Fibroblast of the aortic adventitia (primary cell): Measurements from ENCODE around the gene FAM25A. TPM values are rescaled to one million over a fixed set of nuclear protein-coding genes. Genes with fewer than 3 reads are reported as not detected.
A peak's percentile ranks its signal among the peaks of the same experiment; 100 is the strongest.

ENCODE experiments used
- DNase-seq: peaks from one replicate; pipeline ENCODE4 v3.0.0-alpha.2; 2010; ENCODE audit warnings: low read depth
- H3K4me3 ChIP-seq: 2 replicates; pipeline ENCODE4 v1.5.1; 2011; ENCODE audit warnings: low read depth, mild to moderate bottlenecking, control low read depth, low read length, moderate library complexity
- CTCF ChIP-seq: IDR thresholded peaks from 2 replicates; pipeline ENCODE4 v1.5.1; 2011; ENCODE audit warnings: mild to moderate bottlenecking, low read length, control low read depth, inconsistent platforms; ENCODE audit not compliant: insufficient read depth
- total RNA-seq: library from RNA; depleted of rRNA; stranded (reverse); fragments of >200 nt; gene quantifications from 2 replicates; pipeline ENCODE4 v1.2.3, GENCODE V29; 2012; ENCODE audit warnings: low replicate concordance

The FAM25A gene
- total RNA-seq, 1 donor, result not detected

GRCh38 chr10:87053577-87054181, 33.6 kb downstream of the FAM25A start:
- no peak for DNase-seq
- TF ChIP-seq CTCF, result no peak
- no peak overlapping the region for H3K4me3 ChIP-seq

- peak; percentile 64 for DNase-seq
- no peak overlapping the region for H3K4me3 ChIP-seq
- TF ChIP-seq CTCF, result peak; percentile 51
These were observed 34.5 kb downstream of the FAM25A start for GRCh38 chr10:87054373-87055295.

GRCh38 chr10:87058171-87058570, 38.1 kb downstream of the FAM25A start:
- no peak for DNase-seq
- no peak for TF ChIP-seq CTCF
- H3K4me3 ChIP-seq, result no peak overlapping the region

GRCh38 chr10:87059401-87059800, 39.3 kb downstream of the FAM25A start:
- no peak for TF ChIP-seq CTCF
- no peak overlapping the region for H3K4me3 ChIP-seq
- DNase-seq, result no peak

GRCh38 chr10:87060280-87060928, 40.3 kb downstream of the FAM25A start:
- no peak overlapping the region for H3K4me3 ChIP-seq
- TF ChIP-seq CTCF, result no peak
- DNase-seq, result no peak

GRCh38 chr10:87064651-87065050, 44.6 kb downstream of the FAM25A start:
- no peak overlapping the region for H3K4me3 ChIP-seq
- DNase-seq, result no peak
- TF ChIP-seq CTCF, result no peak
